GM18909 (cell line): ENCODE measurements around the gene ACOT13.
"Not testable (repeated sequence)": the region's sequence is repeated elsewhere in the genome, so short reads cannot be mapped to it uniquely, and the experiment has no call there.

Experiments used
- ATAC-seq: cut with Tn5 transposase; IDR thresholded peaks from one replicate; pipeline ENCODE4 v1.9.1; 2021; ENCODE audit warnings: mild to moderate bottlenecking; ENCODE audit not compliant: unreplicated experiment, poor library complexity

Gene ACOT13

GRCh38 chr6:24666641-24667377 lies at the start of gene ACOT13, which contains the start of gene TDP2:
TSS of gene ACOT13 (plus strand) at chr6:24667077. CDS start at chr6:24667264, 187 bp downstream.
TSS of gene TDP2 (minus strand) at chr6:24666899. CDS start at chr6:24666862, 37 bp downstream.
- ATAC-seq = peak; percentile 98

GRCh38 chr6:24619661-24620060 lies 47.2 kb upstream of the ACOT13 start:
- no peak for ATAC-seq

- ATAC-seq = no peak
Measured at GRCh38 chr6:24620637-24621036, 46.2 kb upstream of the ACOT13 start.

- no peak for ATAC-seq
Measured at GRCh38 chr6:24621626-24622289, 45.1 kb upstream of the ACOT13 start.

GRCh38 chr6:24630856-24631505 lies 35.9 kb upstream of the ACOT13 start:
- ATAC-seq = no peak

- no peak for ATAC-seq
Measured at GRCh38 chr6:24631671-24632070, 35.2 kb upstream of the ACOT13 start.

- no peak for ATAC-seq
Measured at GRCh38 chr6:24632573-24632972, 34.3 kb upstream of the ACOT13 start.

- no peak for ATAC-seq
Measured at GRCh38 chr6:24636681-24637080, 30.2 kb upstream of the ACOT13 start.

- no peak for ATAC-seq
Measured at GRCh38 chr6:24640166-24640565, 26.7 kb upstream of the ACOT13 start.

- not testable (repeated sequence) for ATAC-seq
Measured at GRCh38 chr6:24640631-24641030, 26.2 kb upstream of the ACOT13 start.

- no peak for ATAC-seq
Measured at GRCh38 chr6:24642061-24642460, 24.8 kb upstream of the ACOT13 start.

- ATAC-seq = no peak
Measured at GRCh38 chr6:24643920-24644319, 23.0 kb upstream of the ACOT13 start.

GRCh38 chr6:24644377-24644776 lies 22.5 kb upstream of the ACOT13 start:
- no peak for ATAC-seq

GRCh38 chr6:24646771-24647170 lies 20.1 kb upstream of the ACOT13 start:
- ATAC-seq = no peak

- no peak for ATAC-seq
Measured at GRCh38 chr6:24648276-24648675, 18.6 kb upstream of the ACOT13 start.

GRCh38 chr6:24649691-24650090 lies 17.2 kb upstream of the ACOT13 start:
- ATAC-seq = no peak

- no peak for ATAC-seq
Measured at GRCh38 chr6:24650365-24650764, 16.5 kb upstream of the ACOT13 start.

- no peak for ATAC-seq
Measured at GRCh38 chr6:24655215-24655614, 11.7 kb upstream of the ACOT13 start.

- no peak for ATAC-seq
Measured at GRCh38 chr6:24658573-24659560, 8.0 kb upstream of the ACOT13 start.

GRCh38 chr6:24659561-24659960 lies 7.3 kb upstream of the ACOT13 start:
- no peak for ATAC-seq
